Measurements from ENCODE around the gene MGRN1. TPM values are rescaled to one million over a fixed set of nuclear protein-coding genes. Genes with fewer than 3 reads are reported as not detected.

Gene MGRN1
- total RNA-seq, 2 experiments from 2014 or later = 72.7 to 73.2 TPM

DNA sequence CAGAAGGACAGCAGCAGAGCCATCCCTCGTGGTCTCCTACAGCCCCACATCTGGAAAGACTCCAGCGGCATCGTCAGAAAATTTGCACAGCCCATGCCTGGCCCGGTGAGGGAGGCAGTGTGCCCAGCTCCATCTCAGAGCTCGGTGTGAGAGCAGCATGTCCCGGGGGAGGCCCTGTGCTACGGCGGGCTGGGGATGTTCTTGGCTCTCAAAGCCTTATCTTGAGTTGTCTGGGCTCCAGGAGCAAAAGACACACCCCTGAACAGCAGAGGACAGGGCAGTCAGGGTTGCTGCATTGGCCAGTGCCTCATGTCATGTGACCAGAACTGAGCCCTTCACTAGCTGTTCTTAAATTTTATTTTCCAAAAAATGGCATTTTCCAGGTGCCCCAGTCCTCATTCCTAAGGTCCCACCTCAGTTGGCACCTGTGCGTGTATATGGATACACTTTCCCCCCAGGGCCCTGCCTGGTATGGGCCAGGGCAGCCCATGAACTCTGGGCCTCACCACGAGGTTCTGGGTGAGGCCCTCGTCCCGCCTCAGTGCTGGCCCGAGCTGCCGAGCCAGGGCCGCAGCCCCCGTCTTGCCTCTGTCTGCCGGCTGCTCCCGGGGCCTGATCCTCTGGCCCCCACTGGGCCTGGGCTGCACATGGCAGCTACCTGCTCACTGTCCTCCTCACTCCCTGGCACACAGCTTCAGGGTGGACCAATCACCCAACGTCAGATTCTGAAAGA lies 71.7 kb downstream of the MGRN1 start:
- CTCF ChIA-PET = interaction anchor here (1.0 to 1.4 kb wide), 2 partner anchors 46 to 116 kb away, joined by 3 to 5 read pairs; no protein-coding TSS in a partner anchor
- POLR2A ChIA-PET = interaction anchor here (1.3 kb wide), 1 partner anchor 38 kb away, joined by 5 read pairs; the partner anchor contains the start of genes ANKS3 and DNAAF8

DNA sequence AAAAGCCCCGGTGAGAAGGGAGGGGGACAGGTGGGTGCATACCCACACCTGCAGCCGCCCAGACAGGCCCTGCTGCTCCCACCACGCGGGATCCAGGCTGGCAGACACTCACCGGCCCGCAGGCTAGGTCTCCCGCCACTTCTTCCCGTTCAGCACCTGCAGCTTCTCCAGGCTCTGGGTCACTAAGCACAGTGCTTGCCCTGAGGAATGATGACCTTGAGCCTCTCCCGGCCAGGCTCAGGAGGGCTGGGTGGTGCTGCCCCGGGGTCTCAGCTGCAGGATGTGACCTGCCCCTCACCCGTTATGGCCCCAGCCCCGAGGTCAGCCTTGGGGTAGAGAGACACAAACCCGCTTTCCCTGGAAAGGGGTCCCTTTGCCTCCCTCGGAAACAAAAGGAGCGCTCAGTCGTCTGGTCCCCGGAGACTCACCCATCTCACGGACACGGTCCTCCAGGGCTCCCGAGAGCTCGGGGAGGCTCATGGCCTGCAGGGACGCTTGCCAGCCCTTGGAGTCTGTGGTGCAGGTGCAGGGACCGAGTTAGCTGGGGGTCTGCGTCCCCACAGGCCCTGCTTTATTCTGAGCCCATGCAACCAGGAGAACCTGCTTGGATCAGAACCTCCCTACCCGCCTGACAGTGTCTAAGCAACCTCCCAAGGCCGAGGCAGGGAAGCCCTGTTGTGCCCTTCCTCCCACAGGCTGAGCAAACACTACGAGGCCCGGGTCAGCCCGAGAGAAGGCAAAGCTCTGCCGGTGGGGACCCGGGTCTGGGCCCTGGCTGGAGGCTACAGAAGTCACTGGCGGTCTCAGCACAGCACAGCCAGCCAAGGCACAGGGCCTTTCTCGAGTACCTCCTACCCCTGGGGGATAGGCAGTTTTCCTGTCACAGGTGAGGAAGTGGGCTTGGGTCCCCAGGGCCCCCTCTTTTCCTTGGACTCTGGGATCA lies 72.5 kb downstream of the MGRN1 start:
- peaks cover 17% of the 10 kb centered on the region for H3K4me1 Mint-ChIP-seq (ENCODE audit: low read depth)
- H3K27ac Mint-ChIP-seq = no peak overlapping the region
- no peak for DNase-seq
- intact Hi-C loops (cut with micrococcal nuclease) = no loop called here
- no peaks in the 10 kb centered on the region for H3K27me3 Mint-ChIP-seq
- no peaks in the 10 kb centered on the region for H3K9me3 Mint-ChIP-seq
- ChIA-PET CTCF (no interaction called here), POLR2A (no interaction called here)
- H3K4me3 Mint-ChIP-seq = no peak overlapping the region
- H3K36me3 Mint-ChIP-seq = peaks cover 6% of the 10 kb centered on the region

More for the DNA sequence above, 71.7 kb downstream of the MGRN1 start:
- Mint-ChIP-seq H3K9me3 (no peaks in the 10 kb centered on the region), H3K4me3 (no peak overlapping the region), H3K27me3 (no peaks in the 10 kb centered on the region), H3K36me3 (peaks cover 6% of the 10 kb centered on the region), H3K4me1 (ENCODE audit: low read depth) (peaks cover 17% of the 10 kb centered on the region), H3K27ac (no peak overlapping the region)
- intact Hi-C loops (cut with micrococcal nuclease) = no loop called here
- no peak for DNase-seq

DNA sequence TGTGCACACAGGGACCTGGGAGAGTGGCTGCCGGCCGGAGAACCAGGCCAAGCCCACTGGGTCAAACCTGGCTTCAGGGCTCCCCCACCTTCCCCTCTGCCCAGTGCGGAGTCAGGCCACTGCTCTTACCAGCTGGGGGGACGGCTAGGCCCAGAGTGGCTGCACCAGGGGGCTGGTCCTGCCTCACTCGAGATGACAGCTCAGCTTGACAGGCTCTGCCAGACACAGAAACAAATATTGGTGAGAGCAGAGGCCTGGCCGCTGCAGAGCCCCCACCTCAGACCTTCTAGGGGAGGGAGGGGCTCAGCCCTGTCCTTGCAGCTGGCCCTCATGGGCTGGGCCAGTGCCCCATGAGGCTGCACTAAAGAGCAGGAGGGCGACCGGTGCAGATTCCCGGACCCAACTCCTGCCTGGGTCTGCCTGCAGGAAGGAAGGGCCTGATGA lies 73.2 kb downstream of the MGRN1 start:
- intact Hi-C loops (cut with micrococcal nuclease) = no loop called here
- no peaks in the 10 kb centered on the region for H3K27me3 Mint-ChIP-seq
- POLR2A ChIA-PET = no interaction called here

DNA sequence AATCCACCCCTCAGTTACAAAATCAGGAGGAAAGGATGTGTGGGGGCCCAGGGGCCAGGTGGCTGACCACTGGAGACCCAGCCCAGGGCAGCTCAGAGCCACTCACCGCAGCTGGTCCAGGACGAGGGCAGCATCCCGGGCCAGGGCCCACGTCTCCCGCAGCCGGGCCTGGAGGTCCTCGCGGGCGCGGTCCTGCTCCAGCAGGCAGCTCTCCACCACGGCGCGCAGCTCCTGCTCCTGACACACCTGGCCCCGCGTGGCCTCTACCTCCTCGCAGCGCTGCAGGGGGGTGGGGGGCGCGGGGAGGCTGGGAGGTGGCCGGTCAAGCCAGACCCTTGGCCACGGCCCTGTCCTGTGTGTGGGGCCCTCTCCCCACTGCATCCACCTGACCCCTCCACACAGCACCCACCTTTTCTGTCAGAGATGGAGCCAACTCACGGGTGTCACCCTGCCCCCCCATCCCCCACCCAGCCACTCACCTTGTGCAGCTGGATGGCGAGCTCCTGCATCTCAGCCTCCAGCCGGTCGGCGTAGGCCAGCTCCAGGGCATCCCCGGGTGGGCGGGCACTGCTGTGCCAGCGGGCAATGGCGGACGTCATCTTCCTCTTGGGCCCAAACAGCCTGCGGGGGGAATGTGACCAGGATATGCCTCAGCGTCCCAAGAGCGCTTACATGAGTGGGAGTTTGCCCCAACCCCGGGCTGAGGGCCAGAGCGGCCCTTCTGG lies 73.9 kb downstream of the MGRN1 start:
- peaks cover 11% of the 10 kb centered on the region for H3K4me1 Mint-ChIP-seq (ENCODE audit: low read depth)
- H3K4me3 Mint-ChIP-seq = no peak overlapping the region
- no peak for DNase-seq
- POLR2A ChIA-PET = no interaction called here
- no peaks in the 10 kb centered on the region for H3K27me3 Mint-ChIP-seq
- intact Hi-C loops (cut with micrococcal nuclease) = no loop called here
- peaks cover 6% of the 10 kb centered on the region for H3K36me3 Mint-ChIP-seq
- no peak overlapping the region for H3K27ac Mint-ChIP-seq
- no peaks in the 10 kb centered on the region for H3K9me3 Mint-ChIP-seq
- CTCF ChIA-PET = no interaction called here

More for the DNA sequence above, 73.2 kb downstream of the MGRN1 start:
- H3K4me3 Mint-ChIP-seq = no peak overlapping the region
- H3K36me3 Mint-ChIP-seq = peaks cover 6% of the 10 kb centered on the region
- no peak overlapping the region for H3K27ac Mint-ChIP-seq
- H3K9me3 Mint-ChIP-seq = no peaks in the 10 kb centered on the region
- H3K4me1 Mint-ChIP-seq (ENCODE audit: low read depth) = peaks cover 11% of the 10 kb centered on the region
- DNase-seq = no peak
- CTCF ChIA-PET = no interaction called here

DNA sequence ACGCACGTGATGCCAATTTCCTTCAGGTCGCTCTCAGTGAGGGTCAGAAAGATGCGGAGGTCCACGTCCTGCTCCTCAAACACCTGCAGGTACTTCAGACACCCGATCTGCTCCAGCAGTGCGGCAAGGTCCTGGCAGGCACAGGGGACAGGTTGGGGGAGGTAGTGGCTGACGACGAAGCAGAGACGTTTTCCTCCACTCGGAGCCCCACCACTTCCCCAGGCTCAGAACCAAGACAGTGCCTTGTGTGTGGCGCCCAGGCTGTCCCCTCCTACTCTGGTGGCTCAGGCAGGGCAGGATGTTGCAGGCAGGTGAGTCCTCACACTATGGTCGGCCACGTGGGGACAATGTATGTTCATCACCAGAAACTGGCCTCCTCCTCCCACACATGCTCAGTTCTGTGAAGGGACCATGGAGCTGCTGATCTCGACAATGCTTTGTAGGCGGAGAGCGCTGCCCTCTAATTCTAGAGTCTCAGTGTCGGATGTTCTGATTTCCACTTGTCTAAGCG lies 74.5 kb downstream of the MGRN1 start:
- peaks cover 6% of the 10 kb centered on the region for H3K36me3 Mint-ChIP-seq
- no peaks in the 10 kb centered on the region for H3K27me3 Mint-ChIP-seq
- intact Hi-C loops (cut with micrococcal nuclease) = no loop called here
- DNase-seq = no peak
- H3K27ac Mint-ChIP-seq = no peak overlapping the region
- H3K4me1 Mint-ChIP-seq (ENCODE audit: low read depth) = peaks cover 11% of the 10 kb centered on the region
- ChIA-PET POLR2A (no interaction called here), CTCF (no interaction called here)
- H3K9me3 Mint-ChIP-seq = no peaks in the 10 kb centered on the region
- H3K4me3 Mint-ChIP-seq = no peak overlapping the region

DNA sequence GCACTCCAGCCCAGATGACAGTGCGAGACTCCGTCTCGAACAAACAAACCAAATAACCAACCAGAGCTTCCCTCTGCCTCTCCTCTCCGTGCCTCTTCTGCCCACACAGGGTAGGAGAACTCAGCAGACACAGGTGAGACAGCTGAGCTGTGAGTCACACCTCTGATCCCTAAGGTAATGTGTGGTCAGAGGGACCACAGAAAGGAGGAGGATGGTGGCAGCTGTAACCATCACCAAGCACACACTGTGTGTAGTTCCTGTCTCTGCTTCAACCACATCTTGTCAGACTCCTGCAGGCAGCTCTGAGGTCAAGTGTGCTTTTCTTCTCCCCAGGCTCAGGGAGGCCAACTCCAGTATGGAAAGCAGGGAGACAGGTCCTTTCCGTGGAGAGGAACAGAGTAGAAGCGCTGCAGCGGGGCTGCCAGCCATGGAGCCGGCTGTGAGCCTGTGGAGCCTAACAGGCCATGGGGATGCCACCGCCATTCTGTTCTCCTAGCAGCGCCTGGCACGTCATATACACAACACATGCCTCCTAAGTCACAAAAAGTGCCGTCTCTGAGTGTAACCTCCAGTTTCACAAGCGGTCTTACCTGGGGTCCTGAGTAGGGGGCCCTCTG lies 75.9 kb downstream of the MGRN1 start:
- ChIA-PET POLR2A (no interaction called here), CTCF (interaction anchor here (0.6 kb wide), 1 partner anchor 566 kb away, joined by 3 read pairs; no protein-coding TSS in a partner anchor)
- H3K9me3 Mint-ChIP-seq = no peaks in the 10 kb centered on the region
- peak; percentile 46 for DNase-seq
- H3K4me1 Mint-ChIP-seq (ENCODE audit: low read depth) = peaks cover 6% of the 10 kb centered on the region
- no peaks in the 10 kb centered on the region for H3K27me3 Mint-ChIP-seq
- H3K4me3 Mint-ChIP-seq = no peak overlapping the region
- intact Hi-C loops (cut with micrococcal nuclease) = no loop called here
- no peak overlapping the region for H3K27ac Mint-ChIP-seq
- peaks cover 9% of the 10 kb centered on the region for H3K36me3 Mint-ChIP-seq

DNA sequence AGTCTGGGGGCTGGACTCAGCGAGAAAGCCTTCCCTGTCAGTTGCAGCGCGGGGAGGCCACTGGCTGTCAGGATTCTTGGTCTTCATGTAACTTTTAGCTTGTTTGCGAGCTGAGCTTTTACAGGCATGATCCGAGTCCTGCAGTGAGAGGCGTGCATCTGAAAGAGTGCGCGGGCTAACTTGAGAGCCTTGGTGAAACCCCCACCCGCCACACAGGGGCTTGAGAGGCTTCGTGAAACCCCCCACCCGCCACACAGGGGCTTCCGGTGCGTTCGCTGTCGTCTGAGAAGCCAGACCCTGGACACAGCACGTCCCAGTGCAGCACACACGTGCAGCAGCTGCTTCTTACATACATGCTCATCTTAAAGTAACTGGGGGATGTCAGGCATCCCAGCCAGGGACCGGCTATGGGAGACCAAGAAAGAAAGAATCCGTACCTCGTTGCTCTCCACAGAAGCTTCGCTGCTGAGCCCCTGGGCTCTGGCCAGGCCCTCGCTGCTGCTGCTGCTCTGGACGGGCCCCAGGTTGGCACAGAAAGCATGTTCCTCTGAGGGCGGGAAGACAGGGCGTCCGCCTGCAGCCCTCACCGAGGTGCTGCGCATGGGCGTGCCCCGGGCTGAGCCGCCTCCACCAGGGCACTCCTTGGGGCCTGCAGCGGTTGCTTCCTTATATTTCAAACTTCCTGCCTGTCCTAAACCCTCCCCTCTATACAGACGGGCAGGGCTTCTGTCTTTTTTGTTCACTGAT lies 76.5 kb downstream of the MGRN1 start:
- no peaks in the 10 kb centered on the region for H3K27me3 Mint-ChIP-seq
- H3K4me1 Mint-ChIP-seq (ENCODE audit: low read depth) = peaks cover 5% of the 10 kb centered on the region
- H3K9me3 Mint-ChIP-seq = no peaks in the 10 kb centered on the region
- ChIA-PET CTCF (interaction anchor here (0.6 kb wide), 1 partner anchor 566 kb away, joined by 3 read pairs; no protein-coding TSS in a partner anchor), POLR2A (interaction anchor here (0.5 kb wide), 1 partner anchor 26 kb away, joined by 3 read pairs; no protein-coding TSS in a partner anchor)
- DNase-seq = no peak
- H3K4me3 Mint-ChIP-seq = no peak overlapping the region
- intact Hi-C loops (cut with micrococcal nuclease) = no loop called here
- peaks cover 9% of the 10 kb centered on the region for H3K36me3 Mint-ChIP-seq
- H3K27ac Mint-ChIP-seq = no peak overlapping the region

DNA sequence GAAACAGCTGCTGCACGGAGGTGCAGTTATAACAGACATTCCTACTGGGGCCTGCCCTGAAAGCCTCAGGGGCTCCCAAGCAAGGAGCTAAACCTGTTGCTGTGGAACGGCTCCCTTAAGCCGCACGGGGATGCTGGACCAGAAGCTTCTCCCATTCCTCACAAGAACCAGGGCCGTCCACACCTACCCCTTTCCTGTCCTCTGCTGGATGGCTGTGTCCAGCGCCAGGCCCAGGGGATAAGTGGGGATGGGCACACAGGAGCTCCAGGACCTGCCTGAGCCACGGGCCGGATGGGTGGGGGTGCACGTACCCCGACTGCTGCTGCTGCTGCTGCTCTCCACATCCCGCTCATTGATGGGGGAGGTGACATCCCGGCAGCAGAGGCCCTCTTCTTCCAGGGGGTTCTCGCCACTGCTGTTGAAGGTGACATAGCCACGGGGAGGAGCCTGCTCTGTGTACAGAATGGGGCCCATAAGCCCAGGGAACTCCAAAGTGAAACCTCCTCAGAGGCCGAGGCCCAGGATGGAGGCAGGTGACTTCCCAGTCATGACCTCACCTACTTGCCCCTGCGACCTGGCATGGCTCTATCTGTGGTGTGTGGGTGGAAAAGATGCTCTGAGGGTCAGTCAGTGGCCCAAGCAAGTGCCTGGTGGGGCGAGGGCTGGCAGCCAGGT lies 77.3 kb downstream of the MGRN1 start:
- DNase-seq = no peak
- Mint-ChIP-seq H3K27ac (no peak overlapping the region), H3K9me3 (no peaks in the 10 kb centered on the region), H3K27me3 (no peaks in the 10 kb centered on the region), H3K36me3 (peaks cover 14% of the 10 kb centered on the region), H3K4me1 (ENCODE audit: low read depth) (peaks cover 5% of the 10 kb centered on the region), H3K4me3 (no peak overlapping the region)
- intact Hi-C loops (cut with micrococcal nuclease) = no loop called here
- CTCF ChIA-PET = no interaction called here
- POLR2A ChIA-PET = interaction anchor here (0.5 kb wide), 1 partner anchor 27 kb away, joined by 3 read pairs; no protein-coding TSS in a partner anchor

DNA sequence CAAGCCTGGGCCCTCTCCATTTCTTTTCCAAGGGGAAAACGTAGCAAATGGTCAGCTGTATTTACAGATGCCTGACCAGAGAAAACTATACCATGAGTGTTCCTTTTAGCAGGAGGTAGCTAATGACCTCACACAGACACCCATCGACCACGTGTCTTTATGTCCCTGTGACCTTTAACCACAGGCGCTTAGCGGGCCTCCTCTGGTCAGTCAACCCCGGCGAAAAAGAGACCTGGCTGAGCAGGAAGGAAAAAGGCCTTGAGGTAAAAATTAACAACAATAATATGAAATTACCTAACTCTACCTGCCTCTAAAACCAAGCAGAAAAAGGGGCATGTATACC lies 77.8 kb downstream of the MGRN1 start:
- Mint-ChIP-seq H3K4me3 (no peak overlapping the region), H3K27ac (no peak overlapping the region)
- POLR2A ChIA-PET = no interaction called here

DNA sequence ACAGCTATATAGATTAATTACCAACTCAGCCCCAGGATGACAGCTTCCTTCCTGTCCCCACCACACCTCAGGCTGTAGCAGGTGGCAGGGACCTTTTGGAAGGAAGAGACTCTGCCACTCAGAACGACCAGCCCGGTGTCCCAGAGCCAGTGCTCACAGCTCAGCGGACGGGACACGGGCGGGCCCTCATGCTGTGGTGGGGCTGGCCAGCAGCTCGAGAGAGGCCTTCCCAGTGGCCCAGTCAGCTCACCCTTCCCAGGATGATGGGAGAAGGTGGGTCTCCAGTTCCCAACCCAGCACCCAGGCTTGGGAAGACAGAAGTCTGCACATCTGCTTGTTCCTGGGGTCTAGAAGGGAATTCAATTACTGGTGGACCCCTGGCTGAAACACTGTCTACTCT lies 79.3 kb downstream of the MGRN1 start:
- Mint-ChIP-seq H3K4me1 (ENCODE audit: low read depth) (peaks cover 5% of the 10 kb centered on the region), H3K9me3 (no peaks in the 10 kb centered on the region)

More for the DNA sequence above, 77.8 kb downstream of the MGRN1 start:
- no peak for DNase-seq
- Mint-ChIP-seq H3K36me3 (peaks cover 15% of the 10 kb centered on the region), H3K4me1 (ENCODE audit: low read depth) (peaks cover 5% of the 10 kb centered on the region), H3K27me3 (no peaks in the 10 kb centered on the region), H3K9me3 (no peaks in the 10 kb centered on the region)
- intact Hi-C loops (cut with micrococcal nuclease) = no loop called here
- CTCF ChIA-PET = no interaction called here

More for the DNA sequence above, 79.3 kb downstream of the MGRN1 start:
- Mint-ChIP-seq H3K27ac (no peak overlapping the region), H3K4me3 (no peak overlapping the region), H3K36me3 (peaks cover 15% of the 10 kb centered on the region), H3K27me3 (no peaks in the 10 kb centered on the region)
- intact Hi-C loops (cut with micrococcal nuclease) = no loop called here
- ChIA-PET POLR2A (interaction anchor here (0.8 kb wide), 1 partner anchor 95 kb away, joined by 3 read pairs; no protein-coding TSS in a partner anchor), CTCF (no interaction called here)
- no peak for DNase-seq

Measured in activated CD4-positive, alpha-beta memory T cell treated with anti-CD3 and anti-CD28 coated beads for 36 hours (primary cell).